Measurements from ENCODE around the gene AMPH. TPM values are rescaled to one million over a fixed set of nuclear protein-coding genes. Genes with fewer than 3 reads are reported as not detected.
"Not testable (repeated sequence)": the region's sequence is repeated elsewhere in the genome, so short reads cannot be mapped to it uniquely, and the experiment has no call there.

AMPH gene
- total RNA-seq, 1 donor from 2014 or later, result 10.7 TPM

GRCh38 chr7:38409531-38409930 is 221.6 kb downstream of the AMPH start:
- Mint-ChIP-seq H3K4me3 (ENCODE audit: unreplicated experiment) (no peak overlapping the region), H3K27ac (ENCODE audit: unreplicated experiment) (no peak overlapping the region), H3K36me3 (ENCODE audit: unreplicated experiment) (no peaks in the 10 kb centered on the region), H3K9me3 (ENCODE audit: unreplicated experiment) (peaks cover 9% of the 10 kb centered on the region), H3K27me3 (ENCODE audit: unreplicated experiment) (no peaks in the 10 kb centered on the region), H3K4me1 (ENCODE audit: unreplicated experiment) (no peaks in the 10 kb centered on the region)
- no peak for DNase-seq (ENCODE audit: extremely low spot score, unreplicated experiment)
- TF ChIP-seq, protein P1, sequence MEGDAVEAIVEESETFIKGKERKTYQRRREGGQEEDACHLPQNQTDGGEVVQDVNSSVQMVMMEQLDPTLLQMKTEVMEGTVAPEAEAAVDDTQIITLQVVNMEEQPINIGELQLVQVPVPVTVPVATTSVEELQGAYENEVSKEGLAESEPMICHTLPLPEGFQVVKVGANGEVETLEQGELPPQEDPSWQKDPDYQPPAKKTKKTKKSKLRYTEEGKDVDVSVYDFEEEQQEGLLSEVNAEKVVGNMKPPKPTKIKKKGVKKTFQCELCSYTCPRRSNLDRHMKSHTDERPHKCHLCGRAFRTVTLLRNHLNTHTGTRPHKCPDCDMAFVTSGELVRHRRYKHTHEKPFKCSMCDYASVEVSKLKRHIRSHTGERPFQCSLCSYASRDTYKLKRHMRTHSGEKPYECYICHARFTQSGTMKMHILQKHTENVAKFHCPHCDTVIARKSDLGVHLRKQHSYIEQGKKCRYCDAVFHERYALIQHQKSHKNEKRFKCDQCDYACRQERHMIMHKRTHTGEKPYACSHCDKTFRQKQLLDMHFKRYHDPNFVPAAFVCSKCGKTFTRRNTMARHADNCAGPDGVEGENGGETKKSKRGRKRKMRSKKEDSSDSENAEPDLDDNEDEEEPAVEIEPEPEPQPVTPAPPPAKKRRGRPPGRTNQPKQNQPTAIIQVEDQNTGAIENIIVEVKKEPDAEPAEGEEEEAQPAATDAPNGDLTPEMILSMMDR (IDR thresholded peaks at IDR 0.05), result no peak

GRCh38 chr7:38398725-38399321 is 232.3 kb downstream of the AMPH start:
- H3K36me3 Mint-ChIP-seq (ENCODE audit: unreplicated experiment), result no peaks in the 10 kb centered on the region
- H3K27me3 Mint-ChIP-seq (ENCODE audit: unreplicated experiment), result no peaks in the 10 kb centered on the region
- no peak overlapping the region for H3K27ac Mint-ChIP-seq (ENCODE audit: unreplicated experiment)
- H3K4me3 Mint-ChIP-seq (ENCODE audit: unreplicated experiment), result no peak overlapping the region
- H3K4me1 Mint-ChIP-seq (ENCODE audit: unreplicated experiment), result no peaks in the 10 kb centered on the region
- no peak for DNase-seq (ENCODE audit: extremely low spot score, unreplicated experiment)
- H3K9me3 Mint-ChIP-seq (ENCODE audit: unreplicated experiment), result no peaks in the 10 kb centered on the region
- TF ChIP-seq, protein P1 (IDR thresholded peaks at IDR 0.05), result peak; percentile 90

GRCh38 chr7:38396852-38397251 is 234.3 kb downstream of the AMPH start:
- Mint-ChIP-seq H3K27me3 (ENCODE audit: unreplicated experiment) (no peaks in the 10 kb centered on the region), H3K4me3 (ENCODE audit: unreplicated experiment) (no peak overlapping the region), H3K36me3 (ENCODE audit: unreplicated experiment) (no peaks in the 10 kb centered on the region), H3K27ac (ENCODE audit: unreplicated experiment) (no peak overlapping the region), H3K9me3 (ENCODE audit: unreplicated experiment) (no peaks in the 10 kb centered on the region), H3K4me1 (ENCODE audit: unreplicated experiment) (no peaks in the 10 kb centered on the region)
- TF ChIP-seq, protein P1 (IDR thresholded peaks at IDR 0.05), result no peak
- DNase-seq (ENCODE audit: extremely low spot score, unreplicated experiment), result no peak

- not testable (repeated sequence) for H3K9me3 Mint-ChIP-seq (ENCODE audit: unreplicated experiment); H3K27me3 Mint-ChIP-seq (ENCODE audit: unreplicated experiment); H3K4me3 Mint-ChIP-seq (ENCODE audit: unreplicated experiment); H3K27ac Mint-ChIP-seq (ENCODE audit: unreplicated experiment); H3K4me1 Mint-ChIP-seq (ENCODE audit: unreplicated experiment); DNase-seq (ENCODE audit: extremely low spot score, unreplicated experiment); H3K36me3 Mint-ChIP-seq (ENCODE audit: unreplicated experiment)
These were observed 235.1 kb downstream of the AMPH start for GRCh38 chr7:38395921-38396552.

DNA sequence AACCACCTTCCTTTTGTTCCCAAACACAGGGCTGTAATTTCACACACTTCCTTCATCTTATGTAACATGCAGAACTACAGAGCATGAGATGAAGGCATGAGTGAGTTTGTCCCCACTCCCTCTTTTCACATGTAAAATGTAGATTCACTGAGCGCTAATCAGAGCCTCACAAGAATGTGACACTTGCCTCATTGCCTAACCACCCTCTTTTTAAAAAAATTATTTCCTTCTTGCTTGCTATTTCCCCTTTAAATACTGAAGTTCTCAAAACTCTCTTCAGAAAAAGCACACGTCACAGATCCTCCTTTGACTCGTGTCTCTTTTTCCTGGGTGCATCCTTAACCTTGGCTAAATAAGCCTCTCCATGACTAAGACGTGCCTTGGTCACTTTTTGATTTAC is 236.5 kb downstream of the AMPH start:
- Mint-ChIP-seq H3K9me3 (ENCODE audit: unreplicated experiment) (no peaks in the 10 kb centered on the region), H3K4me1 (ENCODE audit: unreplicated experiment) (no peaks in the 10 kb centered on the region), H3K27me3 (ENCODE audit: unreplicated experiment) (no peaks in the 10 kb centered on the region), H3K4me3 (ENCODE audit: unreplicated experiment) (no peak overlapping the region), H3K27ac (ENCODE audit: unreplicated experiment) (no peak overlapping the region), H3K36me3 (ENCODE audit: unreplicated experiment) (no peaks in the 10 kb centered on the region)
- no peak for DNase-seq (ENCODE audit: extremely low spot score, unreplicated experiment)
- TF ChIP-seq, protein P1 (IDR thresholded peaks at IDR 0.05), result no peak

Data from osteocyte (in vitro differentiated cells).